Body of pancreas (tissue), 4 donors: ENCODE measurements around the gene GALNT7.

Source experiments
- CTCF ChIP-seq, 7 experiments: fragments of 450-650 bp in 4 of 7; fragments of 200-600 bp in 3 of 7; sonication (generic) in 3 of 7; IDR thresholded peaks; one replicate each; pipeline ENCODE4 v1.5.1; 2016 to 2019; ENCODE audit warnings: antibody characterized with exemption in 7 of 7
- POLR2A ChIP-seq, 3 donors: fragments of 450-650 bp; IDR thresholded peaks; one replicate each; pipeline ENCODE4 v1.6.1; 2016; ENCODE audit warnings: antibody characterized with exemption in 3 of 3, mild to moderate bottlenecking in 2 of 3

- TF ChIP-seq CTCF (IDR thresholded peaks at IDR 0.05) (no peak), POLR2A (IDR thresholded peaks at IDR 0.05) (no peak)
These were observed 69.2 kb downstream of the GALNT7 start for GRCh38 chr4:173237762-173238161.
